NCI-H146 treated with DMSO at 0.1 percent for 48 hours (cell line): Measurements from ENCODE around the gene ZDHHC4.

ENCODE experiments used
- DNase-seq: peaks from one replicate; lab custom pipeline; 2025; ENCODE audit not compliant: unreplicated experiment; lab: John Stamatoyannopoulos, UW

The ZDHHC4 gene

GRCh38 chr7:6577369-6578113 lies at the start of gene ZDHHC4:
Gene ZDHHC4, plus strand, starts transcription at chr7:6577454. Its CDS starts 3,108 bp downstream, at chr7:6580562.
- peak; percentile 64 for DNase-seq

GRCh38 chr7:6528401-6529130 lies 48.7 kb upstream of the ZDHHC4 start:
- DNase-seq: no peak

GRCh38 chr7:6529643-6530042 lies 47.6 kb upstream of the ZDHHC4 start:
- DNase-seq: no peak

GRCh38 chr7:6530626-6531491 lies 46.4 kb upstream of the ZDHHC4 start:
- DNase-seq: no peak

GRCh38 chr7:6531492-6532279 lies 45.6 kb upstream of the ZDHHC4 start:
- no peak for DNase-seq

- DNase-seq: no peak
Observed at GRCh38 chr7:6532516-6532915, 44.7 kb upstream of the ZDHHC4 start.

- DNase-seq: no peak
Observed at GRCh38 chr7:6533893-6534495, 43.3 kb upstream of the ZDHHC4 start.

- peak; percentile 51 for DNase-seq
Observed at GRCh38 chr7:6536262-6537260, 40.7 kb upstream of the ZDHHC4 start.

- no peak for DNase-seq
Observed at GRCh38 chr7:6542368-6542767, 34.9 kb upstream of the ZDHHC4 start.

GRCh38 chr7:6545398-6546126 lies 31.7 kb upstream of the ZDHHC4 start:
- no peak for DNase-seq

- no peak for DNase-seq
Observed at GRCh38 chr7:6546498-6547251, 30.6 kb upstream of the ZDHHC4 start.

GRCh38 chr7:6547400-6547799 lies 29.9 kb upstream of the ZDHHC4 start:
- no peak for DNase-seq

GRCh38 chr7:6551016-6551511 lies 26.2 kb upstream of the ZDHHC4 start, which contains the start of gene GRID2IP:
Gene GRID2IP, minus strand, starts transcription at chr7:6551461. Its CDS starts 25 bp downstream, at chr7:6551436.
- DNase-seq: no peak

- no peak for DNase-seq
Observed at GRCh38 chr7:6553448-6554044, 23.7 kb upstream of the ZDHHC4 start.

GRCh38 chr7:6554848-6555247 lies 22.4 kb upstream of the ZDHHC4 start:
- no peak for DNase-seq

- no peak for DNase-seq
Observed at GRCh38 chr7:6556196-6556595, 21.1 kb upstream of the ZDHHC4 start.

- no peak for DNase-seq
Observed at GRCh38 chr7:6558837-6559236, 18.4 kb upstream of the ZDHHC4 start.
